Central memory CD4-positive, alpha-beta T cell (primary cell): ENCODE data around the gene KNTC1.
"Not testable (repeated sequence)": the region's sequence is repeated elsewhere in the genome, so short reads cannot be mapped to it uniquely, and the experiment has no call there.

Experiments
- DNase-seq: peaks from one replicate; pipeline ENCODE4 v3.0.0; 2022
- total RNA-seq, 3 experiments: gene quantifications; one replicate each; lab custom pipeline; 2026; lab: John Stamatoyannopoulos, UW

KNTC1 gene, protein sequence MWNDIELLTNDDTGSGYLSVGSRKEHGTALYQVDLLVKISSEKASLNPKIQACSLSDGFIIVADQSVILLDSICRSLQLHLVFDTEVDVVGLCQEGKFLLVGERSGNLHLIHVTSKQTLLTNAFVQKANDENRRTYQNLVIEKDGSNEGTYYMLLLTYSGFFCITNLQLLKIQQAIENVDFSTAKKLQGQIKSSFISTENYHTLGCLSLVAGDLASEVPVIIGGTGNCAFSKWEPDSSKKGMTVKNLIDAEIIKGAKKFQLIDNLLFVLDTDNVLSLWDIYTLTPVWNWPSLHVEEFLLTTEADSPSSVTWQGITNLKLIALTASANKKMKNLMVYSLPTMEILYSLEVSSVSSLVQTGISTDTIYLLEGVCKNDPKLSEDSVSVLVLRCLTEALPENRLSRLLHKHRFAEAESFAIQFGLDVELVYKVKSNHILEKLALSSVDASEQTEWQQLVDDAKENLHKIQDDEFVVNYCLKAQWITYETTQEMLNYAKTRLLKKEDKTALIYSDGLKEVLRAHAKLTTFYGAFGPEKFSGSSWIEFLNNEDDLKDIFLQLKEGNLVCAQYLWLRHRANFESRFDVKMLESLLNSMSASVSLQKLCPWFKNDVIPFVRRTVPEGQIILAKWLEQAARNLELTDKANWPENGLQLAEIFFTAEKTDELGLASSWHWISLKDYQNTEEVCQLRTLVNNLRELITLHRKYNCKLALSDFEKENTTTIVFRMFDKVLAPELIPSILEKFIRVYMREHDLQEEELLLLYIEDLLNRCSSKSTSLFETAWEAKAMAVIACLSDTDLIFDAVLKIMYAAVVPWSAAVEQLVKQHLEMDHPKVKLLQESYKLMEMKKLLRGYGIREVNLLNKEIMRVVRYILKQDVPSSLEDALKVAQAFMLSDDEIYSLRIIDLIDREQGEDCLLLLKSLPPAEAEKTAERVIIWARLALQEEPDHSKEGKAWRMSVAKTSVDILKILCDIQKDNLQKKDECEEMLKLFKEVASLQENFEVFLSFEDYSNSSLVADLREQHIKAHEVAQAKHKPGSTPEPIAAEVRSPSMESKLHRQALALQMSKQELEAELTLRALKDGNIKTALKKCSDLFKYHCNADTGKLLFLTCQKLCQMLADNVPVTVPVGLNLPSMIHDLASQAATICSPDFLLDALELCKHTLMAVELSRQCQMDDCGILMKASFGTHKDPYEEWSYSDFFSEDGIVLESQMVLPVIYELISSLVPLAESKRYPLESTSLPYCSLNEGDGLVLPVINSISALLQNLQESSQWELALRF (N-terminal part only)
- 88.3 to 130 (median 118) reads per million in 3 experiments for total RNA-seq

DNA sequence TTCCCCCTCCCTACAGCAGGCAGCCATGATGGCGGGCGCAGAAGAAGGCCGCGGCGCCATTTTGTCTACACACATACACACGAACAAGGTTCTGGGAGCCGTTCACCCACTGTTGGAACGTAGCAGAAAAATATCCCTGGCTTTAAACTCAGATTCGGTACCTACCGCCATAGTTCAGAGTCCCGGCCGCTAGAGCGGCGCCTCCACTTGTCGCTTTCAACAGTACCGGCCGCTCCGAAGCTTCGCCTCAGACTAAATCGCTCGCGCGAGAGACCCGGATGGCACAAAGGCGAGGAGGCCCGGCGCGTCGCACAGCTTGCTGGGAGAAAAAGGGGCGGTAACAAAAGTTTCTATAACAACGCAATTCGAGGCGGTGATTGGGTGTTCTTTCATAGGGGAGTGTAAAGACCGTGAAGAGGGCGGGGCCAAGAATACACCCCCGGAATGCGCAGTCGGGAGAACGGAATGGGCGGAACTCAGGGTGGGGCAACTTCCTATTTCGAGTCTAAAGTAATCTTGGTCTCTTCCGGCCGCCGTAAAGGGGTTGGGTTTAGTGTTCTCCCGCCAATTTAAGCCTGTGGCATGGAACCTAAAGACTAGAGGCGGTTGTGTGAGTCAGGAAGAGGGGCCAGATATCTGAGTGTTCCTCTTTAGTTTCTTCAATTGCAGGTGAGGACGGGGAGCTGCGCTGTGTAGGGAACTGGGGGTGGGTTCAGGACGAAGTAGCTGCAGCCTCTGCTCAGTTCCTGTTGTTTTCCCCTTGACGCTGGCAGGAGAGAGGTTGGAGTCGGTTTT, at the start of gene KNTC1, which contains the start of gene RSRC2:
KNTC1 (plus strand) TSS at position 567 of the 795 bp plus-strand sequence. CDS start 2,815 bp downstream, outside the sequence.
RSRC2 (minus strand) TSS at position 254 of the 795 bp plus-strand sequence; CDS start at position 171, 83 bp downstream.
- peak; percentile 99 for DNase-seq

DNA sequence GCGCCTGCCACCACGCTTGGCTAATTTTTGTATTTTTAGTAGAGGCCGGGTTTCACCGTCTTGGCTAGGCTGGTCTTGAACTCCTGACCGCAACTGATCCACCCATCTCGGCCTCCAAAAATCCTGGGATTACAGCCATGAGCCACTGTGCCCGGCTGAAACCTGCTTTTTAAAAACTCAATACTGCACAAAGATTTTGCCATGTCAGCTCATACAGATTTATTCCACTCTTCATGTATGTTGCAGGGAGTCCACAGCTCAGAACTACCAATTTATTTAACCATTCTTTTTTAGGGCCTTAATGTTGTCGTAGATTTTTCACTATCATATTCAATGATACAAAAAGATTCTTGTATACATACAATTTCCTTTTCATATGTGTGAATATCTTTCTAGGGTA, 46.3 kb upstream of the KNTC1 start:
- no peak for DNase-seq

DNA sequence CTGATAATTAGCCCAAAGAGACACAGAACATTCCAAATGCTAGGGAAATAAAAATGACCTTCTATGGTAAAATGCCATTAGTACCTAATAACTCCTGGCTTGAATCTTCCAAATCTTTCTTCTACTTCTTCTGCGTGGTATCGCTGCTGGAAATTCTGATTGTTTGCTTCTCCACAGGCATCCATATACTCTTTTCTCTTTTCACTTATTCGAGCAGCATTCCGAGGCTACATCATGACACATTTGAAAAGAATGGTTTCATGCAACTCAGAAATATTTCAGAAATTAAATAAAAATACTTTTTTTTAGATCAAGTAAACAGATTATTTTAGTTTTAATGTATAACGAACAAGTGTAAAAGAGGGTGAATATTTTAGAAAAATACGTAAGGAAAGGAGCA, 45.2 kb upstream of the KNTC1 start:
- no peak for DNase-seq

DNA sequence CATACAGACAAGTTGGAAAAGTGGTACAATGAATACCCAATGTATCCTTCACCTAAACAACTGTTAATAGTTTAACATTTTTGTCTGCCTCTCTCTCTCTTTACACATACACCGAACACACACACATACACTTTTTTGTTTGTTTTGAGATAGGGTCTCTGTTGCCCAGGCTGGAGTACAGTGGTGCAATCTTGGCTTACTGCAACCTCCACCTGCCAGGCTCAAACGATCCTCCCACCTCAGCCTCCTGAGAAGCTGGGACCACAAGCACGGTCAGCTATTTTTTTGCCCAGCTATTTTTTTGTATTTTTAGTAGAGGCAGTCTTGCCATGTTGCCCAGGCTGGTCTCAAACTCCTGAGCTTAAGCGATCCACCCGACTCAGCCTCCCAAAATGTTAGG, 43.1 kb upstream of the KNTC1 start:
- DNase-seq: no peak

DNA sequence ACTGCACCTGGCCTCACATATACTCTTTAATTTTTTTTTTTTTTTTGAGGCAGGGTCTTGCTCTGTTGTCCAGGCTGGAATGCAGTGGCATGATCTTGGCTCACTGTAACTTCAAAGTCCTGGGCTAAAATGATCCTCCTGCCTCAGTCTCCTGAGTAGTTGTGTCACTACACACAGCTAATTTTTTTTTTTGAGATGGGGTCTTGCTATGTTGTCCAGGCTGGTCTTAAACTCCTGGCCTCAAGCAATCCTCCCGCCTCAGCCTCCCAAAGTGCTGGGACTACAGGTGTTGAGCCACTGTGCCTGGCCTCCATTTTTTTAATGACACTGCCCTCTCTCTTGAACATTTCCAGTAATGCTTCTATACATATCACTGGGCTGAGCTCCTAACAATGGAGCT, 42.7 kb upstream of the KNTC1 start:
- DNase-seq: not testable (repeated sequence)

DNA sequence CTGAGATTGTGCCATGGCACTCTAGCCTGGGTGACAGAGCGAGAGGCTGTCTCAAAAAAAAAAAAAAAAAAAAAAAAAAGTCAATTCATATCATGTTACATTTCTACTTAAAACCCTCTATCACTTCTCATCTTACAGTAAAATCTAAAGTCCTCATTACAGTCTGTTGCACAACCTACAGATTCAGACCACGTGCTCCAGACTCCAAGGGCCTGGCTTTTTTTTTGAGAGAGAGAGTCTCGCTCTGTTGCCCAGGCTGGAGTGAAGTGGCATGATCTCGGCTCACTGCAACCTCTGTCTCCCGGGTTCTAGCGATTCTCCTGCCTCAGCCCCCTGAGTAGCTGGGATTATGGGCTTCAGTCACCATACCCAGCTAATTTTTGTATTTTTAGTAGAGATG, 40.7 kb upstream of the KNTC1 start:
- DNase-seq: not testable (repeated sequence)

DNA sequence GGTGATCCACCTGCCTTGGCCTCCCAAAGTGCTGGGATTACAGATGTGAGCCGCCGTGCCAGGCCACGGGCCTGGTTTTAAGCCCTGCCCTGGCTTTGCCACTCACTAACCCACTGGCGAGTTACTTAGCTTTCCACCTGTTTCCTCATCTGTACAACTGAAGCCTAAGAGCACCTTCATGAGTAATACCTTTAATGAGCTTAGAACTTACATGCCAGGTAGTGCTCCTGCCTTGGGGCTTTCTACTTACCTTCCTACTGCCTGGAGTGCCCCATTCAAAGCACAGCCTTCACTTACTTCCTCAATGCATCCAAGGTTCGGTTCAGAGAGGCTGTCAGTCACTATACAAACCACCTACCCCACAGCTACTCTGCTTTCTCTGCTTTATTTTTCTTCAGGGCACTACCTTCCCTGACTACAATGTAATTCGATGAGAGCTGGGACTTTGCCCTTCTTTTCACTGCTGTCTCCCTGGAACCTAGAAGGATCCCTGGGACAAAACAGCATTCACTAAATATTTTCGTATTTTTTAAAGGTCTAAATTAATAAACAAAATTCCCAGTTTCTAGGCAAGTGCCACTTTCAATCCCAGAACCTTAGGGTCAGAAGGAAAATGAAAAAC, 40.1 kb upstream of the KNTC1 start:
- no peak for DNase-seq

DNA sequence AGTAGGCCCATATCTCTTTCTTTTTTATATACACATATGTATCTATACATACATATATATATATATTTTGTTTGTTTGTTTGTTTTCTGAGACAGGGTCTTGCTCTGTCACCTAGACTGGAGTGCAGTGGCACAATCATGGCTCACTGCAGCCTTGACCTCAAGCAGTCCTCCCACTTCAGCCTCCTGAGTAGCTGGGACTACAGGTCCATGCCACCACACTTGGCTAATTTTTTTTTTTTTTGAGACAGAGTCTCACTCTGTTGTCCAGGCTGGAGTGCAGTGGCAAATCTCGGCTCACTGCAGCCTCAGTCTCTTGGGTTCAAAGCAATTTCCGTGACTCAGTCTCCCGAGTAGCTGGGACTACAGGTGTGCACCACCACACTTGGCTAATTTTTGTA, 39.2 kb upstream of the KNTC1 start:
- not testable (repeated sequence) for DNase-seq

DNA sequence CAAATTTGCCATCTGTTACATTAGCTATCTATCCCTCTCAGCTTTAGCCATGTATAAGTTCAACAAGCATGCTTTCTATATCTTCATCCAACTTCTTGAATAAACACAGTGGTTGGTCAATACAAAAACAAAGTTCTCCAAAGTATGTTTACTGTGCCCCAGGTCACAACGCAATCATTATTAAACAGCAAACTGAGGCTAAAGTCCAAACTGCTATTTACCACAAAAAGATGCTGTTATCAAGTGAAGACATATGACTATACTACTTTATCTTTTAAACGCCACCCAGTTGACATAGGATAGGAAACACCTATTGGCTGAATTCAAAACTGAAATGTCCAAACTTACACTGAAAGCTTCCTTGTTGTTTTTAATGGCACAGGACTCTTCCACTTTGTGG, 38.0 kb upstream of the KNTC1 start:
- DNase-seq: no peak

DNA sequence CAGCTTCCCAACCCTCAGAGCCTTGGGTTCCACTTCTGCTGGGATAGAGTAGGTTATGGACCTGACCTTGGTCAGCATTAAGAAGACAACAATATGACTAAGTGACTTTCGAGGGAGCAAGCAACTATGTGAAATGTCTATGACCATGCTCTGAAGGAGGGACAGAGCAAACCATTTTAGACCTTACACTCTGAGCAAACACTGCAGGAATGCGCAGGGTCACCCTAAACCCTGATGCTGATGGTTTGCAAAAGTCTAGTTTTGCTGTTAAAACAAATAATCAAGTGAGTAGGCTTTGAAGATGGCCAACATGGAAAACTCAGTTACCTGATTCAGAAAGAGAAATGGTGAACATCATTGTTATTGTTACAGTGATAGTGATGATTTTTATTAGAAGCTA, 35.1 kb upstream of the KNTC1 start:
- DNase-seq: no peak

DNA sequence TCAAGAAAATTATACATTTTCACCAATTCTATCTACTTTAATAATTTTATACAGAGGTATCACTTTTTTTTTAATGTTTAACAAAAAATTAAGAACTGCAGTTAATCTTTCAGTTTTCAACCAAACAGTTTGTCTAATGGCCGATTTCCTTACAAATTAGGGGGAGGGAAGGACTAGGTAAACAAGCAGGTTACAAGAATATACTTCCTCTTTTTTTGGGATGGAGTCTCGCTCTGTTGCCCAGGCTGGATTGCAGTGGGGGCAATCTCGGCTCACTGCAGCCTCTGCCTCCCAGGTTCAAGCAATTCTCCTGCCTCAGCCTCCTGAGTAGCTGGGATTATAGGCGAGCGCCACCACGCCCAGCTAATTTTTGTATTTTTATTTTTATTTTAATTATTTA, 33.8 kb upstream of the KNTC1 start:
- DNase-seq: not testable (repeated sequence)

DNA sequence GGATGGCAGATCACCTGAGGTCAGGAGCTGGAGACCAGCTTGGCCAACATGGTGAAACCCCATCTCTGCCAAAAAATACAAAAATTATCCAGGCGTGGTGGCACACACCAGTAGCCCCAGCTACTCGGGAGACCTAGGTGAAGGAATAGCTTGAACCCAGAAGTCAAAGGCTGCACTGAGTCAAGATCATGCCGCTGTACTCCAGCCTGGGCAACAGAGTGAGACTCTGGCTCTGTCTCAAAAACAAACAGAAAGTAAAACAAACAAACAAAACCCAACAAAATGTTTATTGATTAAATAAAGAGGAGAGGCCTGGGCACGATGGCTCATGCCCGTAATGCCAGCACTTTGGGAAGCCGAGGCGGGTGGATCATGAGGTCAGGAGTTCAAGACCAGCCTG, 31.8 kb upstream of the KNTC1 start:
- DNase-seq: no peak

DNA sequence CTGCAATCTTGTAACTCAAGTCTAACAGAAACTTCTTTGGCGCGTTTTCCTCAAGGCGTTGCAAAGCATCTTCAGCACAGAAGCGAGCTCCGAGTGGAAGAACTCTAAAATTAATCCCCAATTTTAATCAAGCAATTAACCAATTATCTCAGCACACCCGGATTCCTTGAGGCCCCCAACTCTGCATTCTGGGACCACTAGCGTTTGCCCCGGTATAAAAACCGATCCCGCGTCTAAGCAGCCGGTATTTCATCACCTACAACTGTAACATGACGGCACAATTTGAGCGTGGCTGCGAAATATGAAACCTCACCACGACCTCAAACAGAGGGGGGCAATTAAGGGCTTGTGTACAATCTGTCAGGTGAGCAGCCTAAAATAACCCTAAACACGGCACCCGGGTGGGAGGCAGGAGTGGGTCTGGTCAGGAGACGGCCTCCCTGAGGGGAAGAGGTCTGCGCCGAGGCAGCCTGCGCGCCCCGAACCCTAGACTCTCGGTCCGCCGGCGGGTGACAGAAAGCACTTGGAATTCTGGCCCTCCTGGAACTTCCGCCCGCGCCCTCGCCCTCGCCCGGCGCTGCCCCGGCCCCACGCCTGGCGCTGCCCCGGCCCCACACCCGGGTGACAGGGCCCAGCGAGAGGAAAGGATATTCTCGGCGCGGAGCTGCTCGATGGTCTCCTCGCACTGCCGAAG, 26.9 kb upstream of the KNTC1 start:
- peak; percentile 50 for DNase-seq

DNA sequence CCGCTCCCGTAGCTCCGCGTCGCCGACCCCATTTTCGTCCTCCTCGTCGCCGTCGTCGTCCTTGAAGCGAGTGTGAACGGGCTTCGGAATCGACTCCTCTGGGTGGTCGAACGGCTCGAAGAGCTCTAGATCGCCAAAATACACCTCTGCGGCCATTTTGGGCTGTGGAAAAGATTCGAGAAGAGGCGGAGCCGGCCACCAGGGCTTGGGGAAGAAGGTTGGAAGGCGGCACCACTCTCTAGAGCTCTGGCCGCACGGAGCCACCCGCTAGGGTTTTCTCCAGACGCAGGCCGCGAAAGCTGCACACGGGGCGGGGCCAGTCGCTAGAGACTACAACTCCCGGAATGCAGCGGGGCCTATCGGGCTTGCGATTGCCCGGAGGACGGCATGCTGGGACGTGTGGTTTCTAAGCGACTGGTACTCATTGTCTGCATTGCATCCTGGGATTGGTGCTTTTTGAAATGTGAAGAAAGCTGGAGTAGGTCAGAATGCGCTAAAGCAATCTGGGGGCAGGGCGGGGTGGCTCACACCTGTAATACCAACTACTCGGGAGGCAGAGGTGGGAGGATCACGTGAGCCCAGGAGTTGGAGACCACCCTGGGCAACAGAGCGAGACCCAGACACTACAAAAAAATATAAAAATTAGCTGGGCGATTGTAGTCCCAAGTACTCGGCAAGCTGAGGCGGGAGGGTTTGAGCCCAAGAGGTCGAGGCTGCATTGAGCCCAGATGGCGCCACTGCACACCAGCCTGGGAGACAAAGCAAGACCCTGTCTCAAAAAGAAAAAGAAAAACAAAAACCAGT, 26.2 kb upstream of the KNTC1 start, which contains the start of gene ZCCHC8:
ZCCHC8 (minus strand) TSS at position 248 of the 804 bp plus-strand sequence; CDS start at position 156, 92 bp downstream.
- peak; percentile 96 for DNase-seq

DNA sequence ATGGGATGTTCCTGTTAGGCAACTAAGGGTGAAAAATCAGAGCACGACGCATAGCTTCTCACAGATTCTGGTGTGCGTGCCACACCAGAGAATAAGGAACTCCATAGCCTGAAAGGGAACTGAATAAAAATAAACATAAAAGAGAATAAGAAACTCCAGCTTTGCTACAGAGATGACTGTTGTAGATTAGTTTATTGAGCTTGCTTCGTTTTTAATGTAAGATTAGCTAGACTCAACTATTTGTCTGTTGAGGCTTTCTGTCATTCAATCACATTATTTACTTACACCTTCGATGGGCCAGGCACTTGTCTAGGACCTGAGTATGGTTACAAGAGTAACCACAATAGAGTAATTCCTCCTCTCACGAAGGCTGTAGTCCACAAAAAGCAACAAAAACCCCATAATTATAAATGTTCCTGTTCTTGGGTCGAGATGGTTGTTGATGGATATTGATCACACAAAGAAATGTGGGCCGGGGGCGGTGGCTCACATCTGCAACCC, 25.5 kb upstream of the KNTC1 start:
- DNase-seq: no peak

DNA sequence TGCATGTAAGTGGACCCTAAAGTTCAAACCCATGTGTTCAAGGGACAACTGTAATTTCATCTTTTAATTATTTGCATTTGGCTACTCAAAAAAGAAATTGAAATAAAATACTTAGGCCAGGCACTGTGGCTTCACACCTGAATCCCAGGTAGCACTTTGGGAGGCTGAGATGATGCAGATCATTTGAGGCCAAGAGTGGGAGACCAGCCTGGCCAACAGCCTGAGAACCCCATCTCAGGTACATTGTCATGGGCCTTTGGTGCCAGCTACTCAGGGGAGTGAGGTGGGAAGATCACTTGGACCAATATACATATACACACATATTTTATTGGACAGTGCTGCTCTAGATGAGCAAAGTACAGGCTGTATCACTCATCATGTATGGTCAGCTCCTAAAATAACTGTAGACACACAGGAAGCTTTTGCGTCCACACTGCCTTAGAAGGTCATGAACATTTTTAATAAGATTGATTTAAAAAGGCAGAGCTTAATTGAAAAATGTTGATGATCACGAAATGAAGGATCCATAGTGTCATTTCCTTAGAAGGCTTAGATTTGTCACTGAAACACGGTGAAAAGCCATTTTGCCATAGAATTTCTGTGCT, 23.8 kb upstream of the KNTC1 start:
- no peak for DNase-seq

DNA sequence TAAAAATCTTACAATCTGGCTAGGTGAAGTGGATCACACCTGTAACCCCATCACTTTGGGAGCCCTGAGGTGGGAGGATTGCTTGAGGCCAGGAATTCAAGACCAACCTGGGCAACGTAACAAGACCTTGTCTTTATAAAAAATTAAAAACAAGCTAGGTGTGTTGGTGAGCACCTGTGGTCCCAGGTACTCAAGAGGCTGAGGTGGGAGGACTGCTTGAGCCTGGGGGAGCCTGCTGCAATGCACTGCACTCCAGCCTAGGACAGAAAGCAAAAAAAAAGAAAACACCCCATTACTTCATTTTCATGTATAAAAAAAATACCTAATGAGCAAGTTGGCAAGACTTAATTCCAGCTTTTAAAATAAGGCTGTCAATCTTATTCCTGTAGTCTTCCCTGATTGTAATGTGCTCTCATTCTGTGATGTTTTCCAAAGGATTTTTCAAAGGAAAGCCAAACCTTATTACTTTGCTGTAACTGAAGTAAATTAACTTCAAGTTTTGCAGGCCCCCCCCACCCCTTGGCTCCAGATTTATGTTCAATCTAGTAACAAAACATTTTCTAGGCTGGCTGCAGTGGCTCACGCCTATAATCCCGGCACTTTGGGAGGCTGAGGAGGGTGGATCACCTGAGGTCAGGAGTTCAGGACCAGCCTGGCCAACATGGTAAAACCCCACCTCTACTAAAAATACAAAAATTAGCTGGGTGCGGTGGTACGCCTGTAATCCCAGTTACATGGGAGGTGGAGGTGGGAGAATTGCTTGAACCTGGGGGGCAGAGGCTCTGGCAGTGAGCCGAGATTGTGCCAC, 23.1 kb upstream of the KNTC1 start:
- DNase-seq: no peak

DNA sequence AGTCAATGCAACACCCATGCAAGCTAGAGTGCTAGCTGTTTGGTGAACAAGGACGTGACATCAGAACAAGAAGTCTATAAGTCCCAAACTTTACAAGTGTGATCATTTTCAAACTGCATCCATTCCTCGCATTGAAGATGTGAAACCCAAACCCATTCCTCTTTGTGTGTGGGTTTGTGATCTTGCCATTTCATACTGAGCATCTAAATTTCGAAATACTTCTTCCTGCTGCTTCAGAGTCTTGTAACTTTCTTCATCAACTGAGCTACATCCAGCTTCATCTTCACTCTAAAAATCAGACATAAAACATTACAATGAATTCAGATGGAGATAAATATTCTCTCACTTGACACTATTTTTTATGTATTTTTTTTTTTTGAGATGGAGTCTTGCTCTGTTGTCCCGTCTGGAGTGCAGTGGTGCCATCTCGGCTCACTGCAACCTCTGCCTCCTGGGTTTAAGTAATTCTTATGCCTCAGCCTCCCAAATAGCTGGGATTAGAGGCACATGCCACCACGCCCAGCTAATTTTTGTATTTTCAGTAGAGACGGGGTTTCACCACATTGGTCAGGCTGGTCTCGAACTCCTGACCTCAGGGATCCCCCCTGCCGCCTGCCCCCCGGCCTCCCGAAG, 21.5 kb upstream of the KNTC1 start:
- no peak for DNase-seq
